Activated CD8-positive, alpha-beta memory T cell treated with anti-CD3 and anti-CD28 coated beads, Interleukin-2, amount 50 U/mL, for 1 hour (primary cell): ENCODE measurements around the gene ERLIN1.
"Not testable (repeated sequence)": the region's sequence is repeated elsewhere in the genome, so short reads cannot be mapped to it uniquely, and the experiment has no call there.

Experiments used
- DNase-seq: peaks from one replicate; pipeline ENCODE4 v3.0.0-alpha.2; 2020; ENCODE audit errors: extremely low read depth

Gene ERLIN1

GRCh38 chr10:100133801-100134200 is 52.0 kb downstream of the ERLIN1 start:
- no peak for DNase-seq

- no peak for DNase-seq
Observed at GRCh38 chr10:100132427-100132826, 53.4 kb downstream of the ERLIN1 start.

- no peak for DNase-seq
Observed at GRCh38 chr10:100131571-100131970, 54.3 kb downstream of the ERLIN1 start.

- DNase-seq: no peak
Observed at GRCh38 chr10:100130831-100131230, 55.0 kb downstream of the ERLIN1 start.

DNA sequence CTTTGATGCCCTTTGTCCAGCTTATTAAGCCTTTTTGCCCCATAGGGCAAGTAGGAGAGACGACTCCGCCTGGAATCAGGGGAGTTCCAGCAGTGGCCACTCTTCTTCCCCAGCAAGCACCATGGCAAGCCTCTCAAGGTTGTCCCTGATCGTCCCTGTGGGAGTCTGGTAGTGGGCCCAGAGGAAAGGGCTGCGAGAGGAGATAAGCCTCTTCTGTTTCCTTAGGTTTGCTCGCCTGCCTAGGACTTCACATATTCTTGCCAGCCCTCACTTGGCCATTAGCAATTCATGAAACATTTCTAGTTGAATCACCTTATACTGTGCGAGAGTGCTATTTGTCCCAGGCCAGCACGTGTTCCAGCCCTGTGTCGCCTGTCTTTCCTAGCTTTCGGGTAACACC is 56.4 kb downstream of the ERLIN1 start:
- no peak for DNase-seq

DNA sequence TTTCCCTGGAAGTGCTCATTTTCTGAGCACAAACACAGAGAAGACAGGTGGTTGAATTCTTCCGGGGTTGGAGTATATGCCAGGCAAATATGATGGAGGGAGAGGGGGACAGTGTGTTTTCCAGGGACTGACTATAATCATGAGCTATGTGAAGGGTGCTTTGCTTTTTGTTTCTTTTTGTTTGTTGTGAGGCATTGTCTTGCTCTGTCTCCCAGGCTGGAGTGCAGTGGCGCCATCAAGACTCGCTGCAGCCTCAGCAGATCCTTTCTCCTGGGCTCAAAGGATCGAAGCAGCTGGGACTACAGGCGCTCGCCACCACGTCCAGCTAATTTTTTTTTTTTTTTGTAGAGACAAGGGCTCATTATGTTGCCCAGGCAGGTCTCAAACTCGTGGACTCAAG is 56.9 kb downstream of the ERLIN1 start:
- no peak for DNase-seq

- not testable (repeated sequence) for DNase-seq
Observed at GRCh38 chr10:100125335-100125734, 60.5 kb downstream of the ERLIN1 start.

DNA sequence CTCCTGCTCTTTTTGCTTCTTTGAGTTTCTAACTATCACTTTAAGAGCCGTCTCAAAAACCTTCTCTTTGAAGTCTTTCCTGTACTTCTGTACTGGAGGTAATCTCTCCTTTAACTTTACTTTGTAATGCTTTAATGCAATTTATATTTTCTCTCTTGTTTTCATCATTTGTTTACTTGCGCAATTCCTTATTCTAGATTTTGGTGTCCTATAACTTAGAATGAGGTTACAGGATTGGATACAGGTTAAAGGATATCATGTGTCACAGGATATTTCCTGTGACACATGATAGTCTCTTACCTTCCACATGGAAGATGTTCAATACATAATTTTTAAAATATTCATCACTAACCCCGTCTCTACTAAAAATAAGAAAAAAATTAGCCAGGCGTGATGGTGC is 61.7 kb downstream of the ERLIN1 start:
- no peak for DNase-seq

GRCh38 chr10:100122780-100123179 is 63.0 kb downstream of the ERLIN1 start:
- no peak for DNase-seq

DNA sequence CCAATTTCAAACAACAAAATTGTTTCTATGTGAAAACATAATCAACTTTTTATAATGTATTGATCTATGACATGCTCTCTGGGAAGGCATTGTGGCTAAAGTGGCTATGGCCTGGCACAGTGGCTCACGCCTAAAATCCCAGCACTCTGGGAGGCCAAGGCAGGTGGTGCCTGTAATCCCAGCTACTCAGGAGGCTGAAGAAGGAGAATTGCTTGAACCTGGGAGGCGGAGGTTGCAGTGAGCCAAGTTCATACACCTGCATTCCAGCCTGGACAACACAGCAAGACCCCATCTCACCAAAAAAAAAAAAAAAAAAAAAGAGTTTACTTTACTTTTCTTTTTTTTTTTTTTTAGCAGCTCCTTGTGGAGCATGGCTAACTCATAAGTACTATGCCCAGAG is 65.3 kb downstream of the ERLIN1 start:
- DNase-seq: no peak

DNA sequence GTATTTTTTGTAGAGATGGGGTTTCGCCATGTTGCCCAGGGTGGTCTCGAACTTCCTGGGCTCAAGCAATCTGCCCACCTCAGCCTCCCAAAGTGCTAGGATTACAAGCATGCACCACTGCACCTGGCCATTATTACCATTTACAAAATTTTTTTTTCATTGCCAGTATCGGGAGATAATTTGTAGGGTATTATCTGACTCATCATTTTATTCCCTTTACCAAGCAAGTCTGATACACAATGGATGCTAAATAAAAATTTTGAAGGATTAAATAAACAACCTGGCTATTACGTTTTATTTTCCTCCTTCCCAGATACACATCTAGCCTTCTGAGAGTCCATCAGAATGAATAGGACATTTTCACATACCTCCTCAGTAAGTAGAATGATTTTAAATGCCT is 66.1 kb downstream of the ERLIN1 start:
- no peak for DNase-seq

DNA sequence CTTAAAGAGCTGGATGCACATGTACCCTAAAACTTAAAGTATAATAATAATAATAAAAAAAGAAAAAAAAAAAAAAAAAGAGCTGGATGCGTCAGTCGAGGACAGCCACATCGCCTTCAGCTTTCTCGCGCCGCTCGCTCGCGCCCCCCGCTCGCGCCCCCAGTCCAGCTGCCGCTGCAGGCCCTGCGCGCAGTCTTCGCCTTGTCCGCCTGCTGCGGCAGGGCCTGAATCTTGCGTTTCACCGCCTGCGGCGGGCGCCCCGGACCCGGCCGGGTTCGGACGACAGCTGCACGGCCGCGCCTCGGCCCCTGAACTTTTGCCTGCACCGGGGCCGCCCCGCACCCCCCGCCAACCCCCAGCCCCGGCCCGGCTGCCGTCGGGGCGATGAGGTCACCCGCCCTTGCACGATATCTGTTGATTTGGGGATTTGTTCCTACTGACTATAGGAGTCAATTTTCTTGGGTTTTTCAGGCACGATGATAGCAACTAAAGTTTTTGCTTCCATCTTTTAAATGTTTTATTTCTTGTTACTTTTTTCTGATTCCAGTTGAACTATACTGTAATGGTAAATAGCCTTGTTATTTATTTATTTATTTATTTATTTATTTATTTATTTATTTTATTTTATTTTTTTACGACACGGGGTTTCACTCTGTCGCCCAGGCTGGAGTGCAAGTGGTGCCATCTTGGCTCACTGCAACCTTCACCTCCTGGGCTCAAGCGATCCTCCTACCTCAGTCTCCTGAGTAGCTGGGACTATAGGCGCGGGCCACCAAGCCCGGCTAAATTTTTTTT is 70.7 kb downstream of the ERLIN1 start:
- DNase-seq: no peak

DNA sequence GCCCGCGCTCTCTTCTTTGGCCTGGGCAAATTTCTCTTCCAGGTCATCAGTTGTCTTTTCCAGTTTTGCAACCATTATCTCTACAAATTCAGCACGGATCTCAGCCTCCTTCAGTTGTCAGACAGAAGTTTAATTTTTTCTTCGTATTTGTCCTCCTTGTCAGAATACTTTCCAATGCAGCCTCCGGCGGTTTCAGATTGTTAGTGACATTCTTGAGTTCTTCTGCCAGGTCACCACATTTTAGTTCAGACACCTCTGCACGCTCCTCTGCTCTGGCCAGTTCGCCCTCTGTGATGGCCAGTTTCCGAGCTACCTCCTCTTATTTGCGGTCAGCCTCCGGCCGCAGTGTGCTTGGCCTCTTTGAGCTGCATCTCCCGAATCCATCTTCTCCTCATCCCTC is 71.4 kb downstream of the ERLIN1 start:
- no peak for DNase-seq

- no peak for DNase-seq
Observed at GRCh38 chr10:100109670-100110069, 76.2 kb downstream of the ERLIN1 start.

- no peak for DNase-seq
Observed at GRCh38 chr10:100106865-100107264, 79.0 kb downstream of the ERLIN1 start.

GRCh38 chr10:100104300-100104699 is 81.5 kb downstream of the ERLIN1 start:
- no peak for DNase-seq

DNA sequence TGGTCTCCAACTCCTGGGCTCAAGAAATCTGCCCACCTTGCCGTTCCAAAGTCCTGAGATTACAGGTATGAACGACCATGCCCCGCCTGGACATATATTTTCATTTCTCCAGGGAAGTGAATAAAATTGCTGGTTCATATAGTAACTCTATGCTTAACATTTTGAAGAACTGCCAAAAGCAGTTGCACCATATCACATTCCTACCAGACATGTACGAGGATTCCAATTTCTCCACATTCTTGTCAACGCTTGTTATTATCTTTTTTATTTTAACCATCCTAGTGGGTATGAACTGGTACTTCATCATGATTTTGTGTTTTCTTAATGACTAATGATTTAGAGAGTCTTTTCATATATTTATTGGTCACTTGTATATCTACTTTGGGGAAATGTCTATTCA is 82.2 kb downstream of the ERLIN1 start:
- DNase-seq: no peak

- no peak for DNase-seq
Observed at GRCh38 chr10:100101192-100102076, 84.4 kb downstream of the ERLIN1 start.

DNA sequence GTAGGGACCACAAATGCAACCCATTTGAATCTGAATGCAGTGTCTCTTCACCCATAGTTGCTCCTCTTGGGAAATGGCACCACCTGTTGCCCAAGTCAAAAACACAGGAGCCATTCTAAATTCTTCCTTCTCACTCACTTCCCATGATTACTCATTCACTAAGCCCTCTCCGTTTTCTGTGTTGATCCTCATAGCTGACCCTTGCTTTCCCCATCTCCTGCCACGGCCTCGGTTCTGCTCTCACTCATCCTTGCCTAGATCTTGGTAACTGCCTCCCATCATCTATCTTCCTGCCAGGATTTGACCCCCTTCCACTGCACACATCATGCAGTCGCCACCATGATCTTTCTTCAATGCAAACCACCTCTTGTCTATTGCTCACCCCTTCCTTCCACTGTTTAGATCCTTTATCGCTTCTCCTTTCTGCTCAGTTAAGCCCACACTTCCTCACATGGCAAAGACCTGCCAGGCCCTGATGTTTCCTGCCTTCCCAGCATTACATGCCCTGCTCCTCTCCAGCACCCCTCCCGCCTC is 85.1 kb downstream of the ERLIN1 start:
- DNase-seq: no peak
